Choroid plexus epithelial cell (primary cell): ENCODE data around the gene MROH7.

ENCODE experiments used
- DNase-seq: peaks from one replicate; pipeline ENCODE4 v3.0.0-alpha.2; 2010; ENCODE audit warnings: low read depth
- H3K4me3 ChIP-seq: 2 replicates; pipeline ENCODE4 v1.5.1; 2011; ENCODE audit warnings: low read depth, mild to moderate bottlenecking, control low read depth, low read length, moderate library complexity
- TF ChIP-seq, protein P1 (sequence below): conservative IDR thresholded peaks from 2 replicates; pipeline ENCODE4 v1.5.1; 2011; ENCODE audit warnings: low read depth, mild to moderate bottlenecking, control low read depth, inconsistent platforms, low read length, moderate library complexity

The MROH7 gene

DNA sequence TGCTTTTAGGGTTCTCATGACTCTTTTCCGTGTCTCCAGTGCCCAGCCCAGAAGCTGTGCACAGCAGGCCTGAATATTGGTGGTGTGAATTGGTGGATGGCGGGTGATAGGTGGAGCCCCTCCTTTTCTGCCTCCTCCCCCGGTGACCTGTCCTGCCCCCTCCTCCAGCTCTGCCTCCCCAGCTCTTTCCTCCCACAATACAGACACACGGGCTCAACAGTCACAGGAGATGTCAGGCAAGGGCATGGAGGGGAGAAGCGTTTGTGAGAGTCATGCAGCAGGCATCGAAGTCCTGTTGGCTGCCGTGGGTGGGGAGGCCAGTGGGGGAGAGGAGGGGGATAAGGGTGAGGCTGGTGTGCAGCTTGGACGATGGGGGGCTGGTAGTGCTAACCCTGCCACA is 56.8 kb downstream of the MROH7 start:
- TF ChIP-seq, protein P1, sequence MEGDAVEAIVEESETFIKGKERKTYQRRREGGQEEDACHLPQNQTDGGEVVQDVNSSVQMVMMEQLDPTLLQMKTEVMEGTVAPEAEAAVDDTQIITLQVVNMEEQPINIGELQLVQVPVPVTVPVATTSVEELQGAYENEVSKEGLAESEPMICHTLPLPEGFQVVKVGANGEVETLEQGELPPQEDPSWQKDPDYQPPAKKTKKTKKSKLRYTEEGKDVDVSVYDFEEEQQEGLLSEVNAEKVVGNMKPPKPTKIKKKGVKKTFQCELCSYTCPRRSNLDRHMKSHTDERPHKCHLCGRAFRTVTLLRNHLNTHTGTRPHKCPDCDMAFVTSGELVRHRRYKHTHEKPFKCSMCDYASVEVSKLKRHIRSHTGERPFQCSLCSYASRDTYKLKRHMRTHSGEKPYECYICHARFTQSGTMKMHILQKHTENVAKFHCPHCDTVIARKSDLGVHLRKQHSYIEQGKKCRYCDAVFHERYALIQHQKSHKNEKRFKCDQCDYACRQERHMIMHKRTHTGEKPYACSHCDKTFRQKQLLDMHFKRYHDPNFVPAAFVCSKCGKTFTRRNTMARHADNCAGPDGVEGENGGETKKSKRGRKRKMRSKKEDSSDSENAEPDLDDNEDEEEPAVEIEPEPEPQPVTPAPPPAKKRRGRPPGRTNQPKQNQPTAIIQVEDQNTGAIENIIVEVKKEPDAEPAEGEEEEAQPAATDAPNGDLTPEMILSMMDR, result no peak
- no peak overlapping the region for H3K4me3 ChIP-seq
- DNase-seq, result no peak

DNA sequence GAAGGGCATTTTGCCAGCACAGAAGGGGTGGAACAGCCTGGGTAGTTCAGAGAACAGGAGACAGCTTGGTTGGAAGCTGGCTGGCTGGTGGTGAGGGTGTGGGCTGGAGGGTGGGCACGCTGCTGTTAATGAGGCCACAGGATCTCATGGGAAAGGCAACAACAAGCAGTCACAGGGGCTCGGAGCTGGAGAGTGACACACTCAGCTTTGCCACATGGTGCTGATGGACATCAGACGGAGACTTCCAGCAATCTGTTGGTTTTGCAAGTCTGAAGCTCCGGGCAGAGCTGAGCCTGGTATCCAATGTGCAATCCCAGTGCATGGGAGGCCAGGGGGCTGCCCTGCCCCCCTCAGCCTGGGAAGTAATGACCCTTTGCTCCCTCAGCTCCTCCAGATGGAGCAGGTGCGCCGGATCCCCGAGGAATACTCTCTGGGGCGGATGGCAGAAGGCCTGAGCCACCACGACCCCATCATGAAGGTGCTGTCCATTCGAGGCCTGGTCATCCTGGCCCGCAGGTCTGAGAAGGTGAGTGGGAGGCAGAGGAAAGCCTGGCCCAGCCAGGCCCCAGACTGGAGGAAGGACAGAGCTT is 58.4 kb downstream of the MROH7 start:
- no peak for DNase-seq
- H3K4me3 ChIP-seq, result no peak overlapping the region
- TF ChIP-seq, protein P1, result no peak

DNA sequence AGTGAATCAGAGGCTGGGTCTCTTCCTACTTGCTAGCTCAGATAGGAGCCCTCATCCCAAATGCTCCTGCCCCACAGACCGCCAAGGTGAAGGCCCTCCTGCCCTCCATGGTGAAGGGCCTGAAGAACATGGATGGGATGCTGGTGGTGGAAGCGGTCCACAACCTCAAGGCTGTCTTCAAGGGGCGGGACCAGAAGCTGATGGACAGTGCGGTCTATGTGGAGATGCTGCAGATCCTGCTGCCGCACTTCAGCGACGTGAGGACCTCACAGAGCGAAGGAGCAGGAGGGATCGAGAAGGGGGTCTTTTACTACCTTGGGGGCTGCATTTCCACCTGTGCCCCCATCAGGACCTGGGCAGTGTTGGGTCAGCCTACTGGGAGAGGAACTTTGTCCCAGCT is 59.5 kb downstream of the MROH7 start:
- no peak overlapping the region for H3K4me3 ChIP-seq
- DNase-seq, result no peak
- TF ChIP-seq, protein P1, result no peak

DNA sequence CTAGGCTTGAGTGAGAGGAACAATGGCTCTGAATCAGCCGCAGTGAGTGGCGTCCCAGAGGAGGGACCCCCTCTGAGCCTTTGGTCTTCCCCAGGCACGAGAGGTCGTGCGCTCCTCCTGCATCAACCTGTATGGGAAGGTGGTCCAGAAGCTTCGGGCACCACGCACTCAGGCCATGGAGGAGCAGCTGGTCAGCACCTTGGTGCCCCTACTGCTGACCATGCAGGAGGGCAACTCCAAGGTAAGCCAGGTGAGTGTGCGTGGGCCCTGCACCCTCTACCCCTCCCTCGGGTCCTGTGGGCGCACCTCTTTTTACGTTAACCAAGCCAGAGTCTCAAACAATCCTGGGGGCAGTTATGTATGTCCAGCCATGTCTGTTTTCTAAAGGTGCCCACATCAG is 60.4 kb downstream of the MROH7 start:
- TF ChIP-seq, protein P1, result no peak

DNA sequence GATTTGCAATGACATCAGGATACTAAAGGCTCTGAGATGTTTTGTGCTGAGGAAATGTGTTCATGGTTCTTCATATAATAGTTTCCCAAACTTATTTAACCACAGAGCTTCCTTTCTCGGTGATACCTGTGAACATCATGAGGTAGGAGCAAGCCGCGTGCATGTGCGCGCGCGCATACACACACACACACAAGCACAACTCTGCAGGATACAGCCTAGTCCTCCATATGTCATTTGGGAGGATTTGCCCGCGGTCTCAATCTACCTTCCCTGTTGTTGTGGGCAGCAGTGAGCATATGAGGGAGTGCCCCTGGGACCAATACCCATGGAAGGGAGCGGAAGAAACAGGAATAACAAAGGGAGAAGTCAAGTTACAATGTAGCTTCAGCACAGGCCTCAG is 61.9 kb downstream of the MROH7 start:
- no peak overlapping the region for H3K4me3 ChIP-seq
- no peak for DNase-seq
- TF ChIP-seq, protein P1, result no peak

More for the DNA sequence above, 60.4 kb downstream of the MROH7 start:
- H3K4me3 ChIP-seq, result no peak overlapping the region
- no peak for DNase-seq

DNA sequence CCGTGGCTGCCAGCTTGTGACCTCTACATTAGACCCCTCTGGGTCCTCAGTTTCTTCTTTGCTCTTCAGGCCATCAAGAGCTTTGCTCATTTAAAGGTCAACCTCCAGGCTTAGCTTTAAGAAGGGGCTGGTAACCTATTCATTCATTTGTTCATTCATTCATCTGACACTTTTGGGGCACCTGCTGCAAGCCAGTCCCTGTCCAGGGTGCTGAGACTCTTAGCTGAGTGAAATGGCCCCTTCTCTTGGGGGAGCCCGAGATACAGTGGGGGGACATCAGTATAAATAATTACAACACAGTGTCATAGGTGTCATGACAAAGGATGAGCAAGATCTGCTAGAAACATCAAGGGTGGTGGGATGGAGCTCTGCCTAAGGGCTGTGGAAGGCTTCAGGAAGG is 63.6 kb downstream of the MROH7 start:
- peak; percentile 14 for DNase-seq
- TF ChIP-seq, protein P1, result no peak
- H3K4me3 ChIP-seq, result no peak overlapping the region

DNA sequence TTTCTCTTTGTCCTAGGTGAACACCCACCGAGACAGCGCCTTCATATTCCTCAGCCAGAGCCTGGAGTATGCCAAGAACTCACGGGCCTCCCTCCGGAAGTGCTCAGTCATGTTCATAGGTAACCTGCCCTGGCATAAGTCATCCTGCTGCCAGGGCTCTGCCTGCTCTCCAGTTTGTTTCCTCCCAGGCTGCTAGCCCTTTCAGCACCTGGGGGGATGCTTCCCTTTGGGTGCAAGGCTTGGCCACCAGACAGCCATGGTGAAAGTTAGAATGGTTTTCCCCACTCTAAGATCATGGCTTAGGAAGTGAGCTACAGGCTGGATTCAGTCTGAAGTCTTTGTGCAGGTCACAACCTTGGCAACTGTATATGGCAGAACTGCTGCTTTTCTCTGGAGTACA is 64.8 kb downstream of the MROH7 start:
- DNase-seq, result no peak
- no peak overlapping the region for H3K4me3 ChIP-seq
- TF ChIP-seq, protein P1, result no peak
